Astrocyte (in vitro differentiated cells and primary cell): ENCODE results near the gene PPP1R1B.

Experiments used
- CTCF ChIP-seq: IDR thresholded peaks from 2 replicates; pipeline ENCODE4 v1.5.1; 2011; ENCODE audit warnings: low read depth, mild to moderate bottlenecking, inconsistent platforms, low read length, moderate library complexity; ENCODE audit not compliant: insufficient read depth
- EZH2 ChIP-seq: IDR thresholded peaks from 2 replicates; pipeline ENCODE4 v1.6.1; 2012; ENCODE audit warnings: mild to moderate bottlenecking, low read length, inconsistent platforms; ENCODE audit not compliant: insufficient read depth

- TF ChIP-seq CTCF = no peak
- no peak for TF ChIP-seq EZH2
These were observed 48.1 kb downstream of the PPP1R1B start for GRCh38 chr17:39674702-39675389.
